IPS-18c (cell line): ENCODE results near the gene CDT1.
"Not testable (repeated sequence)": the region's sequence is repeated elsewhere in the genome, so short reads cannot be mapped to it uniquely, and the experiment has no call there.

Source experiments
- H3K4me3 ChIP-seq: 2 replicates; pipeline ENCODE4 v1.7.0; 2013; ENCODE audit warnings: low read depth, mild to moderate bottlenecking, low read length, moderate library complexity; ENCODE audit not compliant: insufficient read depth
- H3K9me3 ChIP-seq: one replicate; pipeline ENCODE4 v1.6.1; 2013; ENCODE audit warnings: mild to moderate bottlenecking, low read length, moderate library complexity; ENCODE audit not compliant: control insufficient read depth, insufficient read depth

Gene CDT1

DNA sequence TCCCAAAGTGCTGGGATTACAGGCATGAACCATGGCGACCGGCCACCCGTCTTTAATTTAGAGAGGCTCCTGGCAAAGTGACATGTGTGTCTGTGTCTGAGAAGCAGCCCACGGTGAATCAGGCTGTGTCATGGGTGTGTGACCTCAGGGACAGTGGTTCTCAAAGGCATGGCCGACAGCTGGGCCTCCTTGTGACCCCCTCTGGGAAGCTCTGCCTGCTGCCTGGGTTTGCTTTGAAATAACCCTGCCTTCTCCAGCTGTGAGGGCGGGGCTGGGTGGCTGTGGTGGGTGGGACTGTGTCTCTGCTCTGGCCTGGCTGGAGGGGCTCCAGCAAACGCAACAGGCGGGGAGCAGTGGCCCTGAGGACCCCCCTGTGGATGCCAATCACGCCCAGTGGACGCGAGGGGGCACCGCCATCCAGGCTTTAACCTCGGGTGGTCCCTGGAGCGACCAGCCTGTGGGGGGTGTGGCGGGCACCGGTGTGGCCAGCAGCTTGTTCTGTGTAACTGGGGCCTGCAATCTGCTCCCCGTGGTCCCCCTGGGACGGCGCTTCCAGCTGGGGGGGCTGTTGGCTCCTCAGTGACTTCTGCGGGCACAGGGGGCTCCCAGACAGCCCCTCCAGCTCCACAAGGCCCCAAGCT lies 16.9 kb downstream of the CDT1 start:
- H3K9me3 ChIP-seq = no peaks in the 10 kb centered on the region
- no peak overlapping the region for H3K4me3 ChIP-seq

DNA sequence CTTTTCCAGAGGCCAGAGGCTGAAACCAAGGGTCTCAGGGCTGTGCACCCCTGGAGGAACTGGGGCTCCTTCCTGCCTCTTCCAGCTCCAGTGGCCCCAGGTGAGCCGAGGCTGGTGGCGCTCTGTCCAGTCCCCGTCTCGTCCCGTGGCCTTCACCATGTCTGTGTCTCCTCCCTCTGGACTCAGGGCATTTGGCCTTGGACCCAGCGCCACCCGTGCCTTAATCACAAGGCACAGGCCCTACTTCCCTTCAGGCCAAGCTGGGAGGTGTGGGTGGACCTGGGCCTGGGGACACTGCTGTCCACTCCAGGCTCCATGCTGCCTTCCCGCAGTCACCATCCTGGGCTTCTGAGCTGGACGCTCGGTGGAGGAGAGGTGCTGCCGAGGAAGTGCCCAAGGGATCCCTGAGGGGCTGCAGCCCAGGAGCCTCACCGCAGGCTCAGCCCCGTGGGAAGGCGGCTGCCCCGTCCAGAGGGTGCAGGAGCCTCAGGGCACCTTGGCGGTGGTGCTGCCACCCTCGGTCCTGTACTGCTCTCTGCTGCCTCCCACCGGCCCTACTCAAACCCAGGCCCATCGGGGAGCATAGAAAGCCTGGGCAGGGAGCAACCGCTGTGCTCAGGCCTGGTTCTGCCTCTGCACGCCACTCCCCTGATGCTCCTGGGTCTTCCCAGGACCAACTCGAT lies 17.7 kb downstream of the CDT1 start:
- Histone ChIP-seq H3K4me3 (no peak overlapping the region), H3K9me3 (no peaks in the 10 kb centered on the region)

DNA sequence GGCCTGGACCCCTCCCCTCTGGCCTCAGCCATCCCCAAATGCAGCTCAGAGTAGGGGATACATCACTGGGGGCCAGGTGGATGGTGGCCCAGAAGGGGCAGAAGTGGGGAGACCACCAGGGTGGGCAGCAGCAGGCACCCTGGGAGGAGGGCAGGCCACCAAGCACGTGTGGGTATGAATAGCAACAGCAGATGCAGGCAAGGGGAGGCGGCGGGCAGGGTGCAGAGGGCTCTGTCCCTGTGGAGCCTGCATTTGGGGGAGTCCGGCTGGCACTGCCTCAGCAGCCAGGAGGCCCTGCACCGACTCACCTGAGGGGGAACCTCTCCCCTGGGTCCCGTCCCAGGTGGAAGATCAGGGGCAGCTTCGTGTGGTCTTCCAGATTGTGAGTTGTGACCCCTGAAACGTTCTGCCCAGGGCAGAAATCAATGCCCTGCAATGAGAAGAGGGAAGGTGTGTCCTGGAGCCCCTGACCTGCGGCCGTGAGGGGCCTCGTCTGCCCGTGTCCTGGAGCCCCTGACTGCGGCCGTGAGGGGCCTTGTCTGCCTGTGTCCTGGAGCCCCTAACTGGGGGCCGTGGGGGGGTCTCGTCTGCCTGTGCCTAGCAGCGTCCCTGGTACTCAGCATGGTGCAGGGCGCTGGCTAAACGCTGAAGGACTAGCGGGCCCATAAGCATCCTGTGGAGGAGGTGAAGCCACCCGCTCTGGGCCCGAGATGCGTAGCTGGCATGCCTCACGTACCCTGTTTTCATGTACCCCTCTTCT lies 18.9 kb downstream of the CDT1 start:
- Histone ChIP-seq H3K9me3 (no peaks in the 10 kb centered on the region), H3K4me3 (no peak overlapping the region)

DNA sequence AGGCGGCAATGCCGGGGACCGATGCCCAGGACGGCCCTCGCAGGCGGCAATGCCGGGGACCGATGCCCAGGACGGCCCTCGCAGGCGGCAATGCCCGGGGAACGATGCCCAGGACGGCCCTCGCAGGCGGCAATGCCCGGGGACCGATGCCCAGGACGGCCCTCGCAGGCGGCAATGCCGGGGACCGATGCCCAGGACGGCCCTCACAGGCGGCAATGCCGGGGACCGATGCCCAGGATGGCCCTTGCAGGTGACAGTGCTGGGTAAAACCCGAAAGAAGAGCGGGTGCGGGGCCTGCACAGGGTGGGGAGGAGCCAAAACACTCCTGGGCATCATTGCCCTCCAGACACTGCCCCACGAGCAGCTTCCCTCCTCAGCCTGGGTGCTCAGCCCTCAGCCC lies 20.1 kb downstream of the CDT1 start:
- H3K9me3 ChIP-seq, H3K4me3 ChIP-seq: not testable (repeated sequence)

DNA sequence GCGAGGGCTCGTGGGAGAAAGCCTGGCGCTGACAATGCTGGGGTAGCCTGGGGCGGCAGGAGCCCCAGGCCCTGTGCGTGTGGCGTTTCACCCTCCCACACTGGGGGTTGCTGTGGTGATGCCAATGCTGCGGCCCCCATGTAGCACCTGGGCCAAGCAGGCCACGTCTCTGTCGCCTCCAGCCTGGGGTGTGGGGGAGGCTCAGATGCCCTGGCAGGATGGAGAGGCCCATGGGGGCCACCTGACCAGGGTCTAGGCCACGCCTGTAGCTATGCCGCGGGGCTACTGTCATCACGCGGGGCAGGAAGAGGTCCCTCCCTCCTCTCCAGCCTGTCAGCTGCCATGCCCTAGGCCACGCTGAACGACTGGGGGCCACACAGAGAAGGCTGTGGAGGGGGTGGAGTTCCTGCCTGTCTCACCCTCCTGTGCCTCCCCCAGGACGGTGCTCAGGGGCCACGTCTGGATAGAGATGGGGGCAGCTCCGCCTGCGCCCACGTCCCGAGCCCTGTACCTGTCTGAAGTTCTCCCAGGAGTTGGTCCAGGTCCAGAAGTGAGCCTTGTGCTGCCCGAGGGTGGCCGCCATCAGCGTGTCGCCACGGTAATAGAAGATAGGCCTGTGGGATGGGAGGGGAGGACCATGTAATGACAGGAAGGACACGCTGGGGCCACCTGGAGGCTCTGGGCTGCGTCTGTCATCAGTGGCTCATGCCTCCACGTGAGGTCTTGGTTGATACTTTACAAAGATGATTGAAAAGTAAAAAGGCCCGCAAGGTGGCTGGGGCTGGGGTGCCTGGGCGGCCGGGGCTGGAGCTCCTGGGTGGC lies 20.9 kb downstream of the CDT1 start:
- Histone ChIP-seq H3K4me3 (no peak overlapping the region), H3K9me3 (no peaks in the 10 kb centered on the region)

DNA sequence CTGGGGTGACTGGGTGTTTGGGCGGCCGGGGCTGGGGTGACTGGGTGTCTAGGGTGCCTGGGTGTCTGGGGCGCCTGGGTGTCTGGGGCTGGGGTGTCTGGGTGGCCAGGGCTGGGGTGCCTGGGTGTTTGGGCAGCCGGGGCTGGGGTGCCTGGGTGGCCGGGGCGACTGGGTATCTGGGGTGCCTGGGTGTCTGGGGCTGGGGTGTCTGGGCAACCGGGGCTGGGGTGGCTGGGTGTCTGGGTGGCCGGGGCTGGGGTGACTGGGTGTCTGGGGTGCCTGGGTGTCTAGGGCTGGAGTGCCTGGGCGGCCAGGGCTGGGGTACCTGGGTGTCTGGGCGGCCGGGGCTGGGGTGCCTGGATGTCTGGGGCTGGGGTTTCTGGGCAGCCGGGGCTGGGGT lies 21.6 kb downstream of the CDT1 start:
- no peaks in the 10 kb centered on the region for H3K9me3 ChIP-seq
- H3K4me3 ChIP-seq = no peak overlapping the region

DNA sequence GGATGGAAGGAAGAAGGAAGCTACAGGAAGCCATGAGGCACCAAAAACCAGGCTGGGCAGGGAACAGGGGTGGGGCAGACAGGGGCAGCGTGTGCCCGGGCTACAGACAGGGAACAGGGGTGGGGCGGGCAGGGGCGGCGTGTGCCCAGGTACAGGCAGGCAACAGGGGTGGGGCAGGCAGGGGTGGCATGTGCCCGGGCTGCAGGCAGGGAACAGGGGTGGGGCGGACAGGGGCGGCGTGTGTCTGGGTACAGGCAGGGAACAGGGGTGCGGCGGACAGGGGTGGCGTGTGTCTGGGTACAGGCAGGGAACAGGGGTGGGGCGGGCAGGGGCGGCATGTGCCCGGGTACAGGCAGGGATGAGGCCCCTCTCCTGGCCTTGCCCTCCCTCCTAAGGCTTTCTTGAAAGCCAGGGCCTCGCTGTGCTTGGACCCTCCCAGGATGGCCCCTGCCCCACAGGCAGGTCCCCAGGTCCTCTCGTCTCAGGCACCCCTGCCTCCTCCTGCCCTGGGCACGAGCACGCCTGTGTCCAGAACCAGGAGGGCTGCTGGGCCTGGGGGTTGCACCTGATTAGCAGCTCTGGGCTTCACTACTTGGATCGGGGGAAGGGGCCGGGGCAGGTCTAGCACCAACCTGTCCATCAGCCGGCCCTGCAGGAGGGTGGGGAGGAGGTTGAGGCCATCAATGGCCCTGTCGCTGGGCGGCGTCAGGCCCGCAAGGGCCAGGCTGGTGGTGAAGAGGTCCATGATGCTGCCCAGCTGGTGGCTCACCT lies 22.7 kb downstream of the CDT1 start:
- Histone ChIP-seq H3K9me3 (no peaks in the 10 kb centered on the region), H3K4me3 (no peak overlapping the region)

DNA sequence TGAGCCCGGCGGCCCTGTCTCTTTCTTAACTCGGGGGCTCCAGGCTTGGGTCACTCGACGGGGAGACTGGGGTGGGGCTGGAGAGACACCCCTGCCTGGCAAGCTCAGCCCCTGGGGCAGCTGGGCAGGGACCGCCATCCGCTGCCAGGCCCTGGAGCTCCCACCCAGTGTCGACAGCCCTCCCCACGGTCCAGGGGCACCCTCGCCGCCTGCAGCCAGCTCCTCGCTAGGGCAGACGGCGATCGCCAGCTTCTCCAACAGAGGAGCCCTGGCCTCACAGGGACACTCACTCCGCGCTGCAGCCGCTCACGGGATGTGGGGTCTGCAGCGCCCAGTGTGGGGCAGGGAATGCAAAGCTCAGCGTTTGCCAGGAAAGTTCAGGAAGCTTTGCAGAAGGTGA lies 24.1 kb downstream of the CDT1 start:
- no peaks in the 10 kb centered on the region for H3K9me3 ChIP-seq

DNA sequence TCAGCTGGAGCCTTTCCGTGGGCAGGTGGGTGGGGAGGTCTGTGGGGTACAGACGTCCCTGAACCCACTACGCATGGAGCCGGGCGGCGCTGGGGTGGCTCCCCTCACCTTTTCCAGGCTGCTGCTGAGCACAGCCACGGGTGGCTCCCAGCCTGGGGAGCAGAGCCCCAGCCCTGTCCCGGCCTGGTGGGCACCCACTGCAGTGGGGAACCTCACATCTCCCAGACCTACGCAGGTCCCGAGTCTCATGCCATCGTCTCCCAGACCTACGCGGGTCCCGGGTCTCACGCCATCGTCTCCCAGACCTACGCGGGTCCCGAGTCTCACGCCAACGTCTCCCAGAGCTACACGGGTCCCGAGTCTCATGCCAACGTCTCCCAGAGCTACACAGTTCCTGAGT lies 25.1 kb downstream of the CDT1 start:
- Histone ChIP-seq H3K4me3 (no peak overlapping the region), H3K9me3 (no peaks in the 10 kb centered on the region)

More for the DNA sequence above, 24.1 kb downstream of the CDT1 start:
- no peak overlapping the region for H3K4me3 ChIP-seq

DNA sequence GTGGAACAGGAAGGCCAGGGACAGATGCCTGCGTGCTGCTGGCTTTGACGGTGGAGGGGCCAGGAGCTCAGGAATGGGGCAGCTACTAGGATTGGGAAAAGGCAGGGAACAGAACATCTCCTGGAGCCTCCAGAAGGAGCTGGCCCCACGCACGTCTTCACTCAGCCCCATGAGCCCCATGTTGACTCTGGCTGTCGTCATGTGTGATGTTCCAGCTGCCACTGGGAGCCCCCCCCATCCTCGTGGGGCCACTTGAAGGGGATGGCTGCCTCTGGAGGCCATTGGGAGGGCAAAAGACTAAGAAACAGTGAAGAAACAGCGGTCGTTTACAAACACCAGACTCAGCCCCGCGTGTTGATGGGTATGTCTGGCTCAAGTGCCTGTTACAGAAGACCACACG lies 26.7 kb downstream of the CDT1 start:
- no peaks in the 10 kb centered on the region for H3K9me3 ChIP-seq
- no peak overlapping the region for H3K4me3 ChIP-seq

DNA sequence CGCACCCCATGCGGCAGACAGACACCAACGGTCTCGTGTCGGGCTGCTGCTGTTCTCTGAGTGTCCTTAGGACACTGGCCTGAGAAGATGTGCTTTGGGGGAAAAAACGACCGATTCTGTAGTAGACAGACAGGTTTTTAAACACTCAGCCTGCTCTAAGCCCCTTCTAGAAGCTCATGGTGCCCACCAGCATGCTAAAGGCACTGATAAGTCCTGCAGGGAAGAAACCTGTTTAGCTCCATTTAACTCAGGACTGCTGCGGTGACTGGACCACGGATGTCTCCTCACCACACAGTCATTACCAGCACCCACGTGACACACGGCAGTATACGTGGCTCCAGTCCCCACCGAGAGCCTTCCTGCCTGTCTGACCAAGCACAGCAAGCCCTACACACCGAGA lies 27.2 kb downstream of the CDT1 start:
- Histone ChIP-seq H3K9me3 (no peaks in the 10 kb centered on the region), H3K4me3 (no peak overlapping the region)

DNA sequence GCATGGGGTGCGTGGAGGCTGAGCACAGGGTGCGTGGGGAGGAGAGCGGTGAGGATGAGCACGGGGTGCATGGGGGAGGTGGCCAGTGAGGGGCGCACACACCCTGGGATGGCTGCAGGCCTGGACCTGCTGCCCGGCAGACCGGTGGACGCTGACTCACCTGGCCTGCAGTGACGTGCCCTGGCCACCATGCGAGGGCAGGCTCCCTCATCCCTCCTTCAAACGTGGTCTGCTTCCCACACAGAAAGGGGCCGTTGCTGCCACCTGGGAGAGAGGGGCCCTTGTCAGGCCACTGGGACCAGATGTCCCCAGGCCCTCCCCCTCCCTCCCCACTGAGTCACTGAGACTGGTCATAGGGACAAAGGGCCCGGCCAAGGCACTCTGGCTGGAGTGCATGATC lies 28.2 kb downstream of the CDT1 start:
- no peak overlapping the region for H3K4me3 ChIP-seq
- H3K9me3 ChIP-seq = no peaks in the 10 kb centered on the region

DNA sequence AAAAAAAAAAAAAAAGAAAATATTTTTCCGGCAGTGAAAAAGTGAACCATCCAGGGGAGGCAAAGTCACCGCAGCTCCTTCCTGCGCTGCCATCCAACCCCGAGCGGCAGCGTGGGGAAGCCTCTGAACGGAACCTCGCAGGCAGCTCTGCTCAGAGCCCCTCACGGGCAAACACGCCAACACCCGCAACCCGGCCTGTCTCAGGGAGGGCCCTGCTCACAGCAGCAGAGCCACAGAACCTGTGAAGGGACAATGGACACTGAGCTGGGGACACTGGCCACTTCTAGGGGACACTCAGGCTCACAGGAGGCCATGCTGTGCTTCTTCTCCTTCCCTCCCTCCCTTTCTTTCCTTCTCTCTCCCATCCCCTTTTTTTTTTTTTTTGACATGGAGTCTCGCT lies 29.5 kb downstream of the CDT1 start:
- Histone ChIP-seq H3K9me3 (no peaks in the 10 kb centered on the region), H3K4me3 (no peak overlapping the region)

DNA sequence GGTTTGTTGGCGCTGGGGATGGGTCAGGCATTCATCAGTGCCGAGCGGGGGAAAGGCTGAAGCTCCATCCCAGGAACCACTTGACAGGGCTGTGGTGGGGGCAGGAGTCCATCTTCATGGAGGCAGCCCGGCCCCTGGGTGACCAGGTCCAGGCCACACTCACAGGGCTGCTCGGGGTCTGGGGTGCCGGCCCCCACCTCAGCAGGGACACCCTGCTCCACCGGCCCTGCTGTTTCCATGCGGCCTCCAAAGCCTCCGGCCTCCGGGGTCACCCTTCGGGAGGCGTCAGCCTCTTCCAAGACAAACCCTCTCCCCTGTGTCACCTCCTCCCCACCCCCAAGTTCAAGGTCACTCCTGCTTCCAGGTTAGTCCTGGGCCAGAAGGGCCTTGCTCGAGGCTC lies 31.1 kb downstream of the CDT1 start:
- no peak overlapping the region for H3K4me3 ChIP-seq
- H3K9me3 ChIP-seq = no peaks in the 10 kb centered on the region

DNA sequence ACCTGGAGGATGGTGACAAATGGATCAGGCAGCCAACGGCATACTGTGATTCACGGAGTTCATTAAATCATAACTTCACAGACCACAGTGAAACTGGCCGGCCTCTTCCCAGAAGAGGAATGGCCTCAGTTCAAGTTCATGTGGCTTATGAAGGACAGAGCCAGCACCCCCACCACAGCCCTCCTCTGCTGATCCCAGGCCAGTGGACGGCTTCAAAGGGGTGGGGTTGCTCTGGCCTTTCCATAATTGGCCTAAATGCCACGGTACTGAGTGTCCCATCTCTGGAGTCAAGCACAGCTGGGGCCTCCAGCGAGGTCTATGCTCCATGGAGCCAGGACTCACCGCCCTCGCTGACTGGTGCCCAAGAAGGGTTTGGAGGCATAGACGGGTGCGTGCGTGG lies 31.8 kb downstream of the CDT1 start:
- no peaks in the 10 kb centered on the region for H3K9me3 ChIP-seq
- H3K4me3 ChIP-seq = no peak overlapping the region

DNA sequence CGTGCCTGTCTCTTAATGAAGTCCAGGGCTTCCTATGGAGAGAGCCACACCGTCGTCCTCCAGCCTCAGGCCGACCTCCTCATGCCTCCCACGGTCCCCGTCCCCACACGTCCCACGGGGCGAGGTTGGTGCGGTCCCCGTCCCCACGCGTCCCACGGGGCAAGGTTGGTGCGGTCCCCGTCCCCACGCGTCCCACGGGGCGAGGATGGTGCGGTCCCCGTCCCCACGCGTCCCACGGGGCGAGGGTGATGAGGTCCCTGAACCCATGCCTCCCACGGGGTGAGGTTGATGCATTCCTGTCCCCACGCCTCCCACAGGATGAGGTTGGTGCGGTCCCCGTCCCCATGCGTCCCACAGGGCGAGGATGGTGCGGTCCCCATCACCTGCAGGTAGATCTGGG lies 32.2 kb downstream of the CDT1 start:
- H3K9me3 ChIP-seq = no peaks in the 10 kb centered on the region
- no peak overlapping the region for H3K4me3 ChIP-seq

DNA sequence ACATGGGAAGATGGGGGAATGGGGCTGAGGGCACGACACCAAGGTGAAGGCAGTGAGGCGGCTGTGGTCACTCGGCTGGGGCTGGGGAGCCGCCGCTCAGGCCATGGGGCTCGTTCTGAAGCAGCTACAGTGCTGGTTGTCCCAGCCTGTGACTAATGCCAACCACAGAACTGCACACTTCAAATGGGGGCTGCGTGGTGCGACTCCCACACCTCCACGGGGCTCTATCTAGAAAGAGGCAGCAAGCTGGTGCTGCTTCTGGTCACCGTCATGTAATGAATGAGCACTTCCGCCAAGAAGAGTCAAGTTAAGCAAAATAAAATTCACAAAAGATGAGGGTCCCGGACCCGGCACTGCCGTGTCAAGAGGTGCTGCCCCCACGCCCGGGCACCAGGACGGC lies 33.2 kb downstream of the CDT1 start:
- H3K4me3 ChIP-seq = no peak overlapping the region

More for the DNA sequence above, 33.2 kb downstream of the CDT1 start:
- no peaks in the 10 kb centered on the region for H3K9me3 ChIP-seq
